ENCODE measurements around the gene PEX7. TPM values are rescaled to one million over a fixed set of nuclear protein-coding genes. Genes with fewer than 3 reads are reported as not detected.

The PEX7 gene
- total and polyA plus RNA-seq, 8 donors = 2.7 to 38.5 (median 14.6) TPM; not detected in 1

DNA sequence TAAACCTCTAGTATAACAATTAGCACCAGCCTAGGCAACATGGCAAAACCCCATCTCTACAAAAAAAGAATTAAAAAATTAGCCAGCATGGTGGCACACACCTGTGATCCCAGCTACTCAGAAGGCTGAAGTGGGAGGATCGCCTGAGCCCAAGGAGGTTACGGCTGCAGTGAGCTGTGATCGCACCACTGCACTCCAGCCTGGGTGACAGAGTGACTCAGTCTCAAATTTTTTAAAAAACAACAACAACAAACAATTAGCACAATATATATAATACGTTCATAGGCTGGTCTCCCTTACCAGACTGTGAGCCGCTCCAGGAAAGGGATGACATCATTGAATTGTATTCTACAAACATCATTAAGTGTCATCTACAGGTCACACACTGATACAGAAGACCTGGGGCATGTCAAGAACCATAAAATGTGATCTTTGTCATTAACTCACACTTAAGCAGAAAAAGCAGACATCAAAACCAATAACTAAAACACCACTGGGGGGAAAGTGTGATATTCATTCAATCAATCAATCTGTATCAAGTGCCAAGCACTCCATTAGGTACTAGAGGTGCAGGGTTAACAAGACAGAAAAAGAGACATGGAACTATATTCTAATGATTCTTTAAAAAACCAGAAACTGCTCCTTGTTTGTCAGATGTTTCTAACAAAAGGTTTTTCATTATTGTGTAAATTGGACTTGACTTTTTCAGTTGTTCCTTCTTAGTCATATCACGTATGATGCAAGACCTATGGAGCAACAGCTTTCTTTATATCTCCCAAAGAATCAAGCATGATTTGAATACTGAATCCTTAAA lies 48.0 kb upstream of the PEX7 start:
- H3K27ac ChIP-seq = peak overlapping the region in 4 of 5 donors; percentile 34 to 59 (median 46)
- peaks cover 15 to 65% (median 46%) of the 10 kb centered on the region in 4 donors for H3K4me1 ChIP-seq
- DNase-seq = no peak
- H3K36me3 ChIP-seq = no peaks in the 10 kb centered on the region
- no peak overlapping the region for H3K4me3 ChIP-seq
- TF ChIP-seq POLR2AphosphoS5 (IDR thresholded peaks at IDR 0.05) (no peak), POLR2A (IDR thresholded peaks at IDR 0.05) (no peak), EP300 (IDR thresholded peaks at IDR 0.05) (no peak)
- TF ChIP-seq, protein P1, sequence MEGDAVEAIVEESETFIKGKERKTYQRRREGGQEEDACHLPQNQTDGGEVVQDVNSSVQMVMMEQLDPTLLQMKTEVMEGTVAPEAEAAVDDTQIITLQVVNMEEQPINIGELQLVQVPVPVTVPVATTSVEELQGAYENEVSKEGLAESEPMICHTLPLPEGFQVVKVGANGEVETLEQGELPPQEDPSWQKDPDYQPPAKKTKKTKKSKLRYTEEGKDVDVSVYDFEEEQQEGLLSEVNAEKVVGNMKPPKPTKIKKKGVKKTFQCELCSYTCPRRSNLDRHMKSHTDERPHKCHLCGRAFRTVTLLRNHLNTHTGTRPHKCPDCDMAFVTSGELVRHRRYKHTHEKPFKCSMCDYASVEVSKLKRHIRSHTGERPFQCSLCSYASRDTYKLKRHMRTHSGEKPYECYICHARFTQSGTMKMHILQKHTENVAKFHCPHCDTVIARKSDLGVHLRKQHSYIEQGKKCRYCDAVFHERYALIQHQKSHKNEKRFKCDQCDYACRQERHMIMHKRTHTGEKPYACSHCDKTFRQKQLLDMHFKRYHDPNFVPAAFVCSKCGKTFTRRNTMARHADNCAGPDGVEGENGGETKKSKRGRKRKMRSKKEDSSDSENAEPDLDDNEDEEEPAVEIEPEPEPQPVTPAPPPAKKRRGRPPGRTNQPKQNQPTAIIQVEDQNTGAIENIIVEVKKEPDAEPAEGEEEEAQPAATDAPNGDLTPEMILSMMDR (IDR thresholded peaks at IDR 0.05) = no peak
- H3K27me3 ChIP-seq = no peaks in the 10 kb centered on the region
- intact Hi-C loops (cut with DNase I; ENCODE audit: low total_unique reads) = no loop called here
- H3K9me3 ChIP-seq = no peaks in the 10 kb centered on the region
- 71 to 83% (median 75%) methylated on average over 6 of the region's 6 CpGs for WGBS, 5 donors

- no peak for TF ChIP-seq POLR2A (IDR thresholded peaks at IDR 0.05)
- no peak for TF ChIP-seq POLR2AphosphoS5 (IDR thresholded peaks at IDR 0.05)
- TF ChIP-seq, protein P1 (IDR thresholded peaks at IDR 0.05) = no peak
- TF ChIP-seq EP300 (IDR thresholded peaks at IDR 0.05) = no peak
- no peak for DNase-seq
Observed at GRCh38 chr6:136775081-136775480, 47.3 kb upstream of the PEX7 start.

DNA sequence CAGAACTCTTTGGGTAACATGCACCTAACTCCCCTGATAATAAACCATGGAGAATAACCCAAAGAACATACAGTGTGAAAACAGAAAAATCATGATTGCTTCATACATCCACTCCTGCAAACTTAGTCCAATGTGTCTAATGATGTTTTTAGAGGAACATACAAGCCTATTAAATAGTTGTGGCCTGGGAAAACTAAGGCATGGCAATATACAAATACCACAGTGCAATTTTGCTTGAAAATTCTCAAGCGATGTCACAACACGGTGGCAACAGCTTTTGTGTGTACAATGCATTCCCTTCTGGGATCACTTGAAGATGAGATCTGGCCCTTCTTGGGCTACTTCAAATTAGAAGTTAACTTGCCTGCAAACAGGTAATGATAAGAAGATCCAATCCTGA lies 46.8 kb upstream of the PEX7 start:
- H3K27ac ChIP-seq = peak overlapping the region in 2 of 5 donors; percentile 53 to 59
- H3K4me1 ChIP-seq = peaks cover 22 to 76% (median 54%) of the 10 kb centered on the region in 4 donors
- H3K9me3 ChIP-seq = no peaks in the 10 kb centered on the region
- 89 to 96% (median 94%) methylated on average over 2 of the region's 2 CpGs for WGBS, 5 donors
- no peaks in the 10 kb centered on the region for H3K27me3 ChIP-seq
- no peaks in the 10 kb centered on the region for H3K36me3 ChIP-seq
- intact Hi-C loops (cut with DNase I; ENCODE audit: low total_unique reads) = no loop called here
- TF ChIP-seq POLR2A (IDR thresholded peaks at IDR 0.05) (no peak), EP300 (IDR thresholded peaks at IDR 0.05) (no peak), POLR2AphosphoS5 (IDR thresholded peaks at IDR 0.05) (no peak)
- TF ChIP-seq, protein P1 (IDR thresholded peaks at IDR 0.05) = no peak
- H3K4me3 ChIP-seq = no peak overlapping the region
- no peak for DNase-seq

More at GRCh38 chr6:136775081-136775480, 47.3 kb upstream of the PEX7 start:
- Histone ChIP-seq H3K27me3 (no peaks in the 10 kb centered on the region), H3K4me1 (peaks cover 22 to 71% (median 52%) of the 10 kb centered on the region in 4 donors), H3K27ac (peak overlapping the region in 4 of 5 donors; percentile 27 to 59 (median 46)), H3K4me3 (no peak overlapping the region), H3K9me3 (no peaks in the 10 kb centered on the region), H3K36me3 (no peaks in the 10 kb centered on the region)
- intact Hi-C loops (cut with DNase I; ENCODE audit: low total_unique reads) = no loop called here
- WGBS, 5 donors = 74 to 89% (median 88%) methylated on average over 3 of the region's 3 CpGs

DNA sequence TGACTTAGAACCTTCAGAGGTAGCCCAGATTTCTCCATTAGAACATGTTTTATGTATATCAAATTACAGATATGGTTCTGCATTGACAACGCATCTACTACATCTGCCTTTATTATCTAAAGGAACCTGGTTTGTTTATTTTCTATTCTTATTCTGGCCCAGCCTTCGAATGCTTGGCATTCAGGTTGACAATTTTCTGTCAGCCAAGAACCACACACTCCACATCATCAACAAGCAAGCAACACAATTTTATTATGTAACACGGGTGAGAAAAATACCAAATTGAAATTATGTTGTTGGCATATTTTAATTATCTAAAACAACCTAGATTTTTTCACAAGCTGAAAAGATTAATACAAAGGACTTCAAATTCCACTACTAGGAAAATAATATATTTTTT lies 44.7 kb upstream of the PEX7 start:
- Histone ChIP-seq H3K4me1 (peaks cover 22 to 84% (median 51%) of the 10 kb centered on the region in 4 donors), H3K9me3 (no peaks in the 10 kb centered on the region), H3K27me3 (no peaks in the 10 kb centered on the region), H3K4me3 (no peak overlapping the region), H3K27ac (no peak overlapping the region), H3K36me3 (no peaks in the 10 kb centered on the region)
- 48 to 67% (median 61%) methylated on average over 3 of the region's 3 CpGs for WGBS, 5 donors
- no peak for DNase-seq
- TF ChIP-seq EP300 (IDR thresholded peaks at IDR 0.05) (no peak), POLR2A (IDR thresholded peaks at IDR 0.05) (no peak), POLR2AphosphoS5 (IDR thresholded peaks at IDR 0.05) (no peak)
- TF ChIP-seq, protein P1 (IDR thresholded peaks at IDR 0.05) = no peak
- intact Hi-C loops (cut with DNase I; ENCODE audit: low total_unique reads) = no loop called here

All from stomach (tissue), 9 donors.